ENCODE data around the gene RFX8.

- TF ChIP-seq CTCF (IDR thresholded peaks at IDR 0.05; ENCODE audit: low read length) = no peak
- no peak for TF ChIP-seq EZH2phosphoT487 (IDR thresholded peaks at IDR 0.05; ENCODE audit: low read length)
- no peak for TF ChIP-seq EZH2 (optimal IDR thresholded peaks at IDR 0.05; ENCODE audit: low read depth, low read length)
Observed at GRCh38 chr2:101428422-101429176, 46.3 kb downstream of the RFX8 start.

Data from MM.1S (cell line).